OCI-LY7 (cell line): ENCODE results near the gene RAB1A. TPM values are rescaled to one million over a fixed set of nuclear protein-coding genes. Genes with fewer than 3 reads are reported as not detected.

Source experiments
- BruUV-seq: library from RNA; stranded (reverse); fragments of 400-500 nt; replicated peaks from 2 replicates; lab custom pipeline; 2021; lab: Mats Ljungman, UMichigan
- CTCF ChIA-PET: fragments of 300-600 bp; sonication (Branson Sonifier 250); formaldehyde crosslinking; loops from one replicate; lab custom pipeline; 2022; ENCODE audit warnings: antibody characterized with exemption; ENCODE audit not compliant: unreplicated experiment; lab: Charles Lee
- POLR2A ChIA-PET: fragments of 300-600 bp; sonication (Branson Sonifier 250); formaldehyde crosslinking; loops from one replicate; lab custom pipeline; 2022; ENCODE audit warnings: antibody characterized with exemption; lab: Charles Lee
- DNase-seq: peaks from one replicate; pipeline ENCODE4 v3.0.0-alpha.2; 2015; ENCODE audit warnings: low spot score
- H2AFZ ChIP-seq: fragments of 200-600 bp; sonication (generic), shearing (Covaris generic); 2 replicates; pipeline ENCODE4 v1.6.1; 2014; ENCODE audit warnings: mild to moderate bottlenecking, antibody characterized with exemption, low read length, moderate library complexity
- H3K27ac ChIP-seq: fragments of 200-600 bp; sonication (generic); 2 replicates; pipeline ENCODE4 v1.5.1; 2014; ENCODE audit warnings: mixed run types, low read depth, mild to moderate bottlenecking, moderate library complexity, low read length, inconsistent platforms; ENCODE audit not compliant: poor library complexity, severe bottlenecking
- H3K36me3 ChIP-seq: fragments of 200-600 bp; sonication (generic); 2 replicates; pipeline ENCODE4 v1.6.1; 2014; ENCODE audit warnings: mild to moderate bottlenecking, antibody characterized with exemption, low read length, moderate library complexity, mixed read lengths; ENCODE audit not compliant: insufficient read depth
- H3K4me1 ChIP-seq: fragments of 200-600 bp; sonication (generic); 2 replicates; pipeline ENCODE4 v1.5.1; 2014; ENCODE audit warnings: mild to moderate bottlenecking, low read length; ENCODE audit not compliant: insufficient read depth, poor library complexity, severe bottlenecking
- H3K4me2 ChIP-seq: fragments of 200-600 bp; sonication (generic); 2 replicates; pipeline ENCODE4 v1.6.1; 2014; ENCODE audit warnings: mild to moderate bottlenecking, low read length
- H3K4me3 ChIP-seq: fragments of 200-600 bp; sonication (generic); 2 replicates; pipeline ENCODE4 v1.5.1; 2014; ENCODE audit warnings: mild to moderate bottlenecking, low read depth, low read length; ENCODE audit not compliant: poor library complexity, severe bottlenecking
- H3K79me2 ChIP-seq: fragments of 200-600 bp; sonication (generic); 2 replicates; pipeline ENCODE4 v1.6.1; 2016; ENCODE audit warnings: low read depth, mild to moderate bottlenecking, low read length, moderate library complexity, mixed read lengths; ENCODE audit not compliant: insufficient read depth
- H3K9me2 ChIP-seq: fragments of 200-600 bp; sonication (generic); 2 replicates; pipeline ENCODE4 v1.6.1; 2016; ENCODE audit warnings: mild to moderate bottlenecking, low read length, mixed read lengths; ENCODE audit not compliant: insufficient read depth
- H3K9me3 ChIP-seq: fragments of 200-600 bp; sonication (generic); 2 replicates; pipeline ENCODE4 v1.6.1; 2014; ENCODE audit warnings: mild to moderate bottlenecking, mixed run types, low read length, mixed read lengths
- H4K20me1 ChIP-seq: fragments of 200-600 bp; sonication (generic); 2 replicates; pipeline ENCODE4 v1.6.1; 2014; ENCODE audit warnings: mild to moderate bottlenecking, antibody characterized with exemption, low read length, moderate library complexity, mixed read lengths; ENCODE audit not compliant: insufficient read depth
- CTCF ChIP-seq: fragments of 200-600 bp; sonication (generic); conservative IDR thresholded peaks from 2 replicates; pipeline ENCODE4 v1.5.1; 2014; ENCODE audit warnings: mild to moderate bottlenecking, antibody characterized with exemption, low read length, moderate library complexity, mixed read lengths
- EZH2phosphoT487 ChIP-seq: fragments of 200-600 bp; sonication (generic); IDR thresholded peaks from 2 replicates; pipeline ENCODE4 v1.6.1; 2018; ENCODE audit warnings: low read depth, borderline replicate concordance, mild to moderate bottlenecking, mixed run types, antibody characterized with exemption, low read length, moderate library complexity, mixed read lengths
- intact Hi-C: fragments of 100-400 bp; cut with micrococcal nuclease; formaldehyde crosslinking; loops from one replicate; pipeline ENCODE4 v1.10.0; 2022; ENCODE audit not compliant: unreplicated experiment
- total RNA-seq, 2 experiments: library from RNA; depleted of rRNA in 1 of 2; stranded (reverse); fragments of >200 nt in 1 of 2; shearing (Covaris generic) in 1 of 2; gene quantifications; 2 replicates each; pipeline ENCODE4 v1.2.3, GENCODE V29; 2014 to 2022

RAB1A gene
- total RNA-seq, 2 experiments from 2014 or later: 39.7 to 75.4 TPM

- peak overlapping the region; percentile 71 for H2AFZ ChIP-seq
- H3K36me3 ChIP-seq: peaks cover 4% of the 10 kb centered on the region; the same call in 1 of the 2 replicates
- DNase-seq: no peak
- H3K9me3 ChIP-seq: no peaks in the 10 kb centered on the region
- peaks cover 41% of the 10 kb centered on the region for H3K79me2 ChIP-seq
- H3K4me3 ChIP-seq: peak overlapping the region; percentile 67
- peaks cover 28% of the 10 kb centered on the region for H3K4me1 ChIP-seq
- POLR2A ChIA-PET: interaction anchor here (0.6 to 3.2 kb wide), 12 partner anchors 8 to 75 kb away, joined by 3 to 20 read pairs (median 6); partner anchors contain the start of gene CEP68
- peaks cover 17% of the 10 kb centered on the region; the same call in 1 of the 2 replicates for H4K20me1 ChIP-seq
- no TSS peak for BruUV-seq
- intact Hi-C loops: loop anchor here (1.0 to 2.0 kb wide), 3 partner anchors 30 to 65 kb away; no protein-coding TSS in a partner anchor
- CTCF ChIA-PET: interaction anchor here (0.6 to 1.3 kb wide), 4 partner anchors 12 to 307 kb away, joined by 3 to 6 read pairs (median 4); no protein-coding TSS in a partner anchor
- no peaks in the 10 kb centered on the region for H3K9me2 ChIP-seq
- no peak overlapping the region for H3K27ac ChIP-seq
- H3K4me2 ChIP-seq: peak overlapping the region; percentile 65
- TF ChIP-seq EZH2phosphoT487: no peak
- peak; percentile 21; the same call in 1 of the 2 replicates for TF ChIP-seq CTCF
These were observed 814 bp upstream of the RAB1A start for GRCh38 chr2:65130664-65131175.

DNA sequence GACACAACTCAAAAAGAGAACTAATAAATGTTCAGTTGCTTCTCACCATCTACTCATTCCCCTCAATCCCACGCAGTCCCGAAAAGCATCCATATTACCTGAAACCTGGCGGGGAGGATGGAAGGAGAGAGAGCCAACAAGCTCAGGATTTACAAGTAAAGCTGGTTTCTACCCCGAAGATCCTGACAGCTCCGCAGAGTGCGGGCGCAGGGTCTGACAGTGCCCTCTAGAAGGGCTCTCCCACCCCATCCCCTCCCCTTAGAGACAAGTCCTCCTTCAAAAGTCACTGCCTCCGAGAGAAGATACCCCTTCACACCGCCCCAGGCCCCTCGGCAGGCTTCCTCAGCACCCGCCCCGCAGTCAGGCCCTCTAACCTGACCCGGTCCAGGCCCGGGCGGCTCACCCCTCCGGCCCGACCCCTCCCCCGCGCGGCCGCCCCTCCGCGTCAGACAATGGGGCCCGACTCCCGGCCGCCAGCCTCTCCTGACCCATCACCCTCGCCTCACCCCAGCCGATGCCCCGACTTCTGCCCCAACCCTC lies 550 bp downstream of the RAB1A start:
- POLR2A ChIA-PET: interaction anchor here (0.6 to 3.2 kb wide), 22 partner anchors 10 to 542 kb away, joined by 3 to 20 read pairs (median 4); partner anchors contain the start of gene CEP68
- peaks cover 28% of the 10 kb centered on the region for H3K4me1 ChIP-seq

More for the DNA sequence above, 550 bp downstream of the RAB1A start:
- CTCF ChIA-PET: interaction anchor here (0.6 to 1.1 kb wide), 7 partner anchors 13 to 194 kb away, joined by 3 to 6 read pairs (median 4); partner anchors contain the start of gene ACTR2
- Histone ChIP-seq H3K36me3 (peaks cover 6% of the 10 kb centered on the region; the same call in 1 of the 2 replicates), H3K27ac (peak overlapping the region; percentile 58), H2AFZ (peak overlapping the region; percentile 43; the same call in 1 of the 2 replicates), H3K79me2 (peaks cover 55% of the 10 kb centered on the region), H4K20me1 (peaks cover 17% of the 10 kb centered on the region; the same call in 1 of the 2 replicates), H3K9me2 (no peaks in the 10 kb centered on the region), H3K4me3 (peak overlapping the region; percentile 93), H3K4me2 (peak overlapping the region; percentile 99), H3K9me3 (no peaks in the 10 kb centered on the region)
- peak; percentile 40 for DNase-seq
- no peak for TF ChIP-seq EZH2phosphoT487
- TF ChIP-seq CTCF: no peak; the same call in 1 of the 2 replicates
- BruUV-seq: no TSS peak
- intact Hi-C loops: no loop called here
